GM19099 (cell line): ENCODE data around the gene REV1.

Experiments used
- POLR2A ChIP-seq: IDR thresholded peaks from 3 replicates; pipeline ENCODE4 v1.6.1; 2011; ENCODE audit warnings: low read depth; ENCODE audit not compliant: insufficient read length; ENCODE audit errors: extremely low read depth

REV1 gene

GRCh38 chr2:99489761-99490622 is at the start of gene REV1:
Gene REV1, minus strand, starts transcription at chr2:99490017. Its CDS starts 25,042 bp downstream, at chr2:99464975.
- TF ChIP-seq POLR2A: peak; percentile 78

- TF ChIP-seq POLR2A: no peak
These were observed 48.2 kb upstream of the REV1 start for GRCh38 chr2:99537910-99538485.

GRCh38 chr2:99524056-99524455 is 34.2 kb upstream of the REV1 start:
- no peak for TF ChIP-seq POLR2A

GRCh38 chr2:99522157-99522556 is 32.3 kb upstream of the REV1 start:
- TF ChIP-seq POLR2A: no peak

- TF ChIP-seq POLR2A: no peak
These were observed 31.0 kb upstream of the REV1 start for GRCh38 chr2:99520813-99521212.

GRCh38 chr2:99520195-99520594 is 30.4 kb upstream of the REV1 start:
- TF ChIP-seq POLR2A: no peak

- TF ChIP-seq POLR2A: no peak
These were observed 24.5 kb upstream of the REV1 start for GRCh38 chr2:99514357-99514756.

GRCh38 chr2:99512181-99512591 is 22.4 kb upstream of the REV1 start:
- no peak for TF ChIP-seq POLR2A

GRCh38 chr2:99509387-99509786 is 19.6 kb upstream of the REV1 start:
- TF ChIP-seq POLR2A: no peak

- no peak for TF ChIP-seq POLR2A
These were observed 18.4 kb upstream of the REV1 start for GRCh38 chr2:99507937-99508818.

GRCh38 chr2:99504844-99505584 is 15.2 kb upstream of the REV1 start:
- no peak for TF ChIP-seq POLR2A

GRCh38 chr2:99496021-99496420 is 6.2 kb upstream of the REV1 start:
- TF ChIP-seq POLR2A: no peak

- TF ChIP-seq POLR2A: no peak
These were observed 5.5 kb upstream of the REV1 start for GRCh38 chr2:99495115-99495860.

GRCh38 chr2:99492721-99493120 is 2.9 kb upstream of the REV1 start:
- TF ChIP-seq POLR2A: no peak
